Stimulated activated effector memory CD8-positive, alpha-beta T cell treated with anti-CD3 and anti-CD28 coated beads, Interleukin-12 subunit alpha, Interleukin-12 subunit beta, amount 100 ng/mL, for 72 hours (primary cell): ENCODE data around the gene MRPL43.
A peak's percentile ranks its signal among the peaks of the same experiment; 100 is the strongest.

Experiments used
- ATAC-seq: fragments of 150-1000 bp; cut with Tn5 transposase; 2 replicates; pipeline ENCODE4 v1.10.0; 2021
- DNase-seq, 2 donors: peaks; one replicate each; pipeline ENCODE4 v3.0.0; 2021 to 2022; ENCODE audit warnings: low spot score in 2 of 2
- H3K27ac Mint-ChIP-seq: one replicate; pipeline ENCODE4 v1.8.0; 2022; ENCODE audit warnings: mild to moderate bottlenecking, mixed read lengths
- H3K36me3 Mint-ChIP-seq: one replicate; pipeline ENCODE4 v1.8.0; 2022; ENCODE audit warnings: mild to moderate bottlenecking, mixed read lengths
- H3K4me1 Mint-ChIP-seq: one replicate; pipeline ENCODE4 v1.8.0; 2022; ENCODE audit warnings: mixed read lengths
- H3K4me3 Mint-ChIP-seq: one replicate; pipeline ENCODE4 v1.8.0; 2022; ENCODE audit warnings: mild to moderate bottlenecking, mixed read lengths
- H3K9me3 Mint-ChIP-seq: one replicate; pipeline ENCODE4 v1.8.0; 2022; ENCODE audit warnings: mixed read lengths

Gene MRPL43

DNA sequence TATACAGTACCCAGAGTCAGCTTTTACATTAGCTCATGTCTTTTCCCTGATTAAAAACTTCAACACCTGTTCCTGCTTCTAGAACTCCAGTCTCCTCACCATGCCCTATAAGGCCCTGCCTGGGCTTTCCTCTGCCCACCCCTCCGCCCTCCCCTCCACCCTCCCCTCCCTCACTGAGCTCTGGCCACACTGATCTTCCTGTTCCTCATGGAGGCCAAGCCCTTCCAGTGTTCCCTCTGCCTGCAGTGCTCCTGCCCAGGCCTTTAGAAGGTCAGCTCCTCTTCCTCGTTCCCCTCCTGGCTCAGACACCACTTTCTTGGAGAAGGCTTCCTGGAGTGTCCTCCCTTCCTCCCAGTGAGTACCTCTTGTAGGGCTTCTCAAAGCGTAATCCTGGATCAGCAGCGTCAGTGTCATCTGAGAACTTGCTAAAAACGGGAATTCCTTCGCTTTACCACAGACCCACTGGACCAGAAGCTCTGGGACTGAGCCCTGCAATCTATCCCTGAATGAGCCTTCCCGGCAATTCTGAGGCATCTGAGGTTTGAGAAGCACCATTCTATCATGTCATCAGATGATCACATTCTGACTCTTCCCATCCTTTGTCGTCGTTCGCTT is 39.9 kb upstream of the MRPL43 start:
- Mint-ChIP-seq H3K9me3 (no peaks in the 10 kb centered on the region), H3K4me1 (peaks cover 2% of the 10 kb centered on the region), H3K4me3 (no peak overlapping the region), H3K27ac (no peak overlapping the region), H3K36me3 (peaks cover 12% of the 10 kb centered on the region)
- ATAC-seq (no peak), DNase-seq (no peak)

GRCh38 chr10:101022967-101023705 is 35.8 kb upstream of the MRPL43 start:
- H3K4me3 Mint-ChIP-seq = no peak overlapping the region
- no peaks in the 10 kb centered on the region for H3K9me3 Mint-ChIP-seq
- no peaks in the 10 kb centered on the region for H3K36me3 Mint-ChIP-seq
- ATAC-seq = no peak
- H3K27ac Mint-ChIP-seq = no peak overlapping the region
- no peak for DNase-seq
- H3K4me1 Mint-ChIP-seq = peaks cover 16% of the 10 kb centered on the region

GRCh38 chr10:101021692-101022251 is 34.5 kb upstream of the MRPL43 start:
- ATAC-seq = no peak
- H3K36me3 Mint-ChIP-seq = peaks cover 6% of the 10 kb centered on the region
- no peaks in the 10 kb centered on the region for H3K9me3 Mint-ChIP-seq
- H3K4me3 Mint-ChIP-seq = no peak overlapping the region
- peaks cover 16% of the 10 kb centered on the region for H3K4me1 Mint-ChIP-seq
- no peak overlapping the region for H3K27ac Mint-ChIP-seq
- no peak for DNase-seq

GRCh38 chr10:101021239-101021638 is 33.9 kb upstream of the MRPL43 start:
- Mint-ChIP-seq H3K36me3 (peaks cover 6% of the 10 kb centered on the region), H3K4me3 (no peak overlapping the region), H3K27ac (no peak overlapping the region), H3K9me3 (no peaks in the 10 kb centered on the region), H3K4me1 (peaks cover 16% of the 10 kb centered on the region)
- DNase-seq = no peak
- ATAC-seq = no peak

DNA sequence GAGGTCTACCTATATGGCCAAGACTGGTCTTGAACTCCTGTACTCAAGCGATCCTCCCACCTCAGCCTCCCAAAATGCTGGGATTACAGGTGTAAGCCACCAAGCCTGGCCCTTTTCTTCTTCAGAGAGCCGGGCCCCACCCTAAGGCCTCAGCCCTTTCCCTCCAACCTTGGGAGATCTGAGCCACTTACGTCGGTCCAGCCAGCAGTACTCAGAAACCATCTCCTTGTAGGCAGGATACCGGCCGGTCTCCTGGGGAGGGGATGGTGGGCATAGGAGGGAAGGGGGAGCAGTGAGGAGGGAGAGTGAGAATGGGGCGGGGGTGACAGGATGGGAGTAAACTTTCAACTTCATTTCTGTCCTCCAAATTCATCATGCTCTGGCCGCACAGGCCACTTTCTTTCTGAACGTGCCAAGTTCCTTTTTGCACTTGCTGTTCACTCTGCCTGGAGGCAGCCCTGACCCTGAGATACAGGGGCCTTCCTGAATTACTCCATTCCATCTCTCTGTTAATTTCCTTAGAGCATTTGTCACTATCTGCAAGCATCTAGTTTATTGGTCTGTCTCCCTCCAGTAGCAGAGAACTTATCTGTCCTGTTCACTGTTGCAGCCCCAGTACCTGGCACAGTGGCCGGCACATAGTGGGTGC is 33.3 kb upstream of the MRPL43 start:
- DNase-seq = no peak
- Mint-ChIP-seq H3K4me3 (no peak overlapping the region), H3K9me3 (no peaks in the 10 kb centered on the region), H3K4me1 (peaks cover 16% of the 10 kb centered on the region), H3K27ac (no peak overlapping the region), H3K36me3 (peaks cover 6% of the 10 kb centered on the region)
- no peak for ATAC-seq

GRCh38 chr10:101019440-101019703 is 32.1 kb upstream of the MRPL43 start:
- Mint-ChIP-seq H3K4me3 (no peak overlapping the region), H3K27ac (no peak overlapping the region), H3K9me3 (no peaks in the 10 kb centered on the region), H3K36me3 (peaks cover 6% of the 10 kb centered on the region), H3K4me1 (peaks cover 27% of the 10 kb centered on the region)
- DNase-seq = no peak
- ATAC-seq = no peak

GRCh38 chr10:101018600-101019439 is 31.5 kb upstream of the MRPL43 start:
- H3K27ac Mint-ChIP-seq = no peak overlapping the region
- no peak overlapping the region for H3K4me3 Mint-ChIP-seq
- H3K9me3 Mint-ChIP-seq = no peaks in the 10 kb centered on the region
- DNase-seq = peak; percentile 81 to 90
- H3K36me3 Mint-ChIP-seq = peaks cover 6% of the 10 kb centered on the region
- peaks cover 33% of the 10 kb centered on the region for H3K4me1 Mint-ChIP-seq
- ATAC-seq = peak; percentile 83

- no peaks in the 10 kb centered on the region for H3K9me3 Mint-ChIP-seq
- no peak overlapping the region for H3K4me3 Mint-ChIP-seq
- H3K36me3 Mint-ChIP-seq = peaks cover 6% of the 10 kb centered on the region
- ATAC-seq (no peak), DNase-seq (no peak)
- H3K27ac Mint-ChIP-seq = no peak overlapping the region
- H3K4me1 Mint-ChIP-seq = peaks cover 37% of the 10 kb centered on the region
Observed at GRCh38 chr10:101018118-101018599, 30.9 kb upstream of the MRPL43 start.

DNA sequence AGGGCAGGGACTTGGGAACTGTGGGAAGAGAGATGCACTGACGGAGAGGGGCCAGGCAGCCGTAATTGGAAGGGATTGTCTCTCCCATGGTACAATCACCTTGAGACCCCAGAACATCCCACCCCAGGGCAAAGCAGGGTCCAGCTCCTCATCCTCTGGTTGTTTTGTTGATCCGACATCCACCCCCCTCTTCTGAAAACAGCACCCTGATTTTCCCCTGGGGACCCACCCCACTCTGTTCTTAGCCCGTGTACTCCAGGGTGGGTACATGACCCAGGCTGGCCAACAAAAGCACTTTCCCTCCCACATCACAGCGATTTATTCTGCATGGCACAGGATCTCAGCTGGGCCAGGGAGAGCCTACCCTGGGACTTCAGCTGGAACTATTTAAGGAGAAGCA is 29.5 kb upstream of the MRPL43 start:
- Mint-ChIP-seq H3K27ac (no peak overlapping the region), H3K36me3 (peaks cover 6% of the 10 kb centered on the region), H3K9me3 (no peaks in the 10 kb centered on the region), H3K4me1 (peaks cover 44% of the 10 kb centered on the region), H3K4me3 (no peak overlapping the region)
- no peak for DNase-seq
- ATAC-seq = no peak

DNA sequence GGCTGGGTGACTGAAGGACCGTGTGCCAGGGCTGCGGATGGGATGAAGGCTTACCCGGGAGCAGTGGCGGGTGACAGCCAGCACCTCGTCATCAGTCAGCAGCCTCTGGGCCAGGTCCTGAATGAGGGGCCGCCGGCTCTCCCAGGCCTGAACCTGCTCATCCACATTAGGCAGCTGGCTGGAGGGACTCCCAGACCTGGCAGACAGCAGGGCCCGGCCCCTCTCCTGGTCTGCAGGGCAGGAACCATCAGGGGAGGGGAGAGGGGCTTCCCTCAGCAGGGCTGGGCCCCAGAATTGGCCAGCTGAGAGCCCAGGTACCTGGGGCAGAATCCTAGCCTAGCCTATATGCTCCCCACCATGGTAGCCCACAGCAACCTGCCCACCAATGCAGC is 28.3 kb upstream of the MRPL43 start:
- no peak overlapping the region for H3K4me3 Mint-ChIP-seq
- H3K27ac Mint-ChIP-seq = no peak overlapping the region
- no peak for DNase-seq
- no peak for ATAC-seq
- no peaks in the 10 kb centered on the region for H3K9me3 Mint-ChIP-seq
- H3K36me3 Mint-ChIP-seq = peaks cover 6% of the 10 kb centered on the region
- H3K4me1 Mint-ChIP-seq = peaks cover 44% of the 10 kb centered on the region

GRCh38 chr10:101014966-101015581 is 27.8 kb upstream of the MRPL43 start:
- H3K4me3 Mint-ChIP-seq = no peak overlapping the region
- ATAC-seq = peak; percentile 44
- peaks cover 44% of the 10 kb centered on the region for H3K4me1 Mint-ChIP-seq
- no peak for DNase-seq
- H3K9me3 Mint-ChIP-seq = no peaks in the 10 kb centered on the region
- peaks cover 6% of the 10 kb centered on the region for H3K36me3 Mint-ChIP-seq
- H3K27ac Mint-ChIP-seq = no peak overlapping the region

DNA sequence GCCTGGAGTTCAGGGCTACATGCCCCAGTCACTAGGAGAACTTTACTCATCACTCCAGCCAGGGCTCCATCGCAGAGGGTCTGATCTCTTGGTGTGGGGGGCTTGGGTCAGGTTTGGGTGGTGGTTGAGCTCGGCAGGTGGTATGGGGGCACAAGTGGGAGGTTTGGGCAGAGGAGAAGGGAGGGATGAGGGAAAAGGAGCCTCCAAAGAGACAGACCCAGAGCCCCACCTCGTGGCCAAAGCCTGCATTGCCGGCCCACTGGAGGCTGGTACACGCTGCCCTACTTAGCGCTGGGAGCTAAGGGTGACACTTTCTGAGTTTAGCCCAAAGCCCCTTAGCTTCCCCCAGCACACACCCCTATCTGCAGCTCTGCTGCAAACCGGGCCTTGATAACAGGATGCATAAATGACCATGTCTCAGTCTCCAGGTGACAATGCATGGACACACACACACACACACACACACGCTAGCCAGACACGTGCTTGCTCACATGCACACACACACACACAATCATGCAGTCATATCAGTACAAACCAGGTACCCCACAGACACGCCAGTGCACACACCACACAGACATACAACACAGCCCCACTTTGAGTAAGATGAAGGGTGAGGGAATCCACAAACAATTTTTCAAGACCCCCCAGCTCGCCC is 27.1 kb upstream of the MRPL43 start:
- H3K27ac Mint-ChIP-seq = no peak overlapping the region
- no peaks in the 10 kb centered on the region for H3K9me3 Mint-ChIP-seq
- ATAC-seq (peak; percentile 37), DNase-seq (peak; percentile 79 to 90)
- peaks cover 40% of the 10 kb centered on the region for H3K4me1 Mint-ChIP-seq
- H3K36me3 Mint-ChIP-seq = peaks cover 6% of the 10 kb centered on the region
- H3K4me3 Mint-ChIP-seq = no peak overlapping the region

DNA sequence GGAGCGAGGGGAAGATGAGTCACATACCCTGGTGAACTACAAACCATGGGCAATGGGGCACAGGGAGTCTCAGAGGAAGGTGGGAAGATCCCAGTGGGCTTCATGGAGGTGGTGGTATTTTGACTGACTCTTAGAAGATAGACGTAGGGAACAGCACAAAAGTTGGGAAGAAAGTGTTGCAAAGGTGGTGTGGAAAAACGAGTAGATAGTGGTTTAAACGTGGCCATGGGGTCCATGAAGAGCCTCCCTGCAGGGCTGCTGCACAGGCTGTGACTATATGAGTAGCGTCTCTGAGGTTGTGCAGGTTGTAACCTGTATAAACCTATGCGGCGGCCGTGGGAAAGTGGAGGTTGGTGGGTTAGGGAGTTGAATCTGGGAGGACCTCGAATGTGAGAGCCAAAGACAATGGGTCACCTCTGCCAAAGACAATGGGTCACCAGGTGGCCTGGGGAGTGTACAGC is 26.1 kb upstream of the MRPL43 start:
- Mint-ChIP-seq H3K9me3 (no peaks in the 10 kb centered on the region), H3K27ac (peak overlapping the region; percentile 70), H3K4me1 (peaks cover 31% of the 10 kb centered on the region), H3K4me3 (peak overlapping the region; percentile 32), H3K36me3 (peaks cover 6% of the 10 kb centered on the region)
- no peak for DNase-seq
- ATAC-seq = no peak
